ENCODE results near the gene ZNF112.
A peak's percentile ranks its signal among the peaks of the same experiment; 100 is the strongest.
"Not testable (repeated sequence)": the region's sequence is repeated elsewhere in the genome, so short reads cannot be mapped to it uniquely, and the experiment has no call there.

Gene ZNF112

DNA sequence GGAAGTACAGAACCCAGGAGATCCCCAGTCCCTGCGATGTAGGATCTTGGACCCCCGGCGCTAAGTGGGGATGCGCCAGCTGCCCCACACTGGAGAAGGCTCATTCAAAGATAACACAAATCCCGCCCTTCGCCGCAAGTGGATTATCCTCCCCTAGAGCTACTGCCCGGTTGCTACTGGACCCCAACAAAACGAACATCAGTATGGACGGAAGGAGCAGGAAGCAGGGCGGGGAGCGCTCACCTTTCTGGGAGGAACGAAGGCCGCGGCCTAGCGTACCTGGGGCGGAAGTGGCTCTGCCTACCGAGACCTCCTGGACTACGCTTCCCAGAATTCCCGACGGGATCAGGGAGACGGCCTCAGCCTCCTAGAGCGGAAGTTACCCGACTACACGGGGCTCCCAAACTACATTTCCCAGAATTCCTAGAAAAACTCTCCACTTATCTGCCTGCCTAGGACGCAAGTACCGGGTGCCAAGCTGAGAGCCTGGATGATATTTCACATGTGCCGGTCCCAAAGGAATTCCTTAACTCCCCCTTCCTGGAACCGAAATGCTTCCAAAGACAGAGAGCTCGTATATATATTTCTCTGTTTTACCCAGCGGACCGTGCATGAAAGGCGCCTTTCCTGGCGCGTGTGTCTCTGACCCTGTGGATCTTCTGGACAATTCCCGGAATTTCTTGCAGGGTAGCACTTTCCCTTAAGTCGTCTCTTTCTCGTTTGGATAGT, at the start of gene ZNF112:
Gene ZNF112 (minus strand): TSS at position 298 of the 729 bp plus-strand sequence. CDS start 16,141 bp downstream, outside the sequence.
- DNase-seq (ENCODE audit: low read depth): no peak

GRCh38 chr19:44401139-44402115, 44.9 kb upstream of the ZNF112 start, which contains the start of gene ZNF285:
ZNF285 (minus strand) TSS chr19:44401608; CDS start chr19:44397213, 4,395 bp downstream.
- peak; percentile 54 for DNase-seq (ENCODE audit: low read depth)

GRCh38 chr19:44389268-44389667, 32.8 kb upstream of the ZNF112 start:
- not testable (repeated sequence) for DNase-seq (ENCODE audit: low read depth)

- DNase-seq (ENCODE audit: low read depth): no peak
Measured at GRCh38 chr19:44374789-44375188, 18.3 kb upstream of the ZNF112 start.

DNA sequence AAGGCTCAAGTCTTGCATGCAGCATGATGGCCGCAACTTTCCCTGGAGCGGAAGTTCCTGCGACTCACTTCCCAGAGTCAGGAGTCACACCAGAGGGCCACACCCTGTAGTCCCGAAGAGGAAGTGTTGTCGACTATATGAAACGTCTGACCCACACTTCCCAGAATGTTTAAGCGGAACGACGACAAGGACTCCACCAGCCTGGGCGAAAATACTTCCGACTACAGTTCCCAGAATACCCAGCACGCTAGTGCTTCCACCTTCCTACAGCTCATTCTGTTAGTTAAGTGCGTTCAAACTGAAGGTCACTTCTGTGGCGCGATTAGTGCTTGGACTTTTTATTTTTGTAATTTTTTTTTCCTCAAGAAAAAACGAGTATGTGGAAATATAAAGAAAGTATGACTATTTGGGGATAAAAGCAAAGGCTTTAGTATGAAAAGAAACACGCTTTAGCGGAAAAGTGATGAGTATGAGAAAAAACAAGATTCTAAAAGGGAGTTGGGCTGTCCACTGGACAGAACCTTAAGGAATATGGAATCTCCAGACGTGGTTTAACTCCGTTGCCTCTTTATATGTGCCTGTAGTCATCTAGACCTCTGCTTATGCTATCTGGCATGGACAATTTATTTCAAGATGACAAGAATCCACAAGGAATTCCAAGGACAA, 15.5 kb upstream of the ZNF112 start:
- DNase-seq (ENCODE audit: low read depth): no peak

GRCh38 chr19:44367024-44367423, 10.5 kb upstream of the ZNF112 start:
- DNase-seq (ENCODE audit: low read depth): no peak

- DNase-seq (ENCODE audit: low read depth): no peak
Measured at GRCh38 chr19:44346556-44346955, 9.9 kb downstream of the ZNF112 start.

- no peak for DNase-seq (ENCODE audit: low read depth)
Measured at GRCh38 chr19:44345959-44346358, 10.5 kb downstream of the ZNF112 start.

DNA sequence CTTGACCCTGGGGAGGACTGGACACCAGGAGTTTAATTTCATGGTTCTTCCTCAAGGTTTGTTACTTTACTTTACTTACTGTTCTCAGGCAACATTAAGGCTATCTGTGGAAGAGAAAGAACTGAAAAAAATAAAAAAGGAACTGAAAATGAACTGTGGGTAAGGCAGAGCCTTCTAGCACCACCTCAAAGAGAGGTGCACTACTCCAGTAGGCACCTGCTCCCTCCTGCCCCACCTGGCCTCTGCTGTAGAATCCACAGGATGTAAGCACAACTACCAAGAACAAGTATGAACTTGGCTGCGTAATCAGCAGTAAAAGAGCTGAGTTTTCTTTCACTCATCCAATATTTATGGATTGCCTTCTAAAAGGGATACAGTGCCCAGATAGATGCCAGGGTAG, 12.2 kb downstream of the ZNF112 start:
- DNase-seq (ENCODE audit: low read depth): no peak

GRCh38 chr19:44341794-44342193, 14.7 kb downstream of the ZNF112 start:
- no peak for DNase-seq (ENCODE audit: low read depth)

DNA sequence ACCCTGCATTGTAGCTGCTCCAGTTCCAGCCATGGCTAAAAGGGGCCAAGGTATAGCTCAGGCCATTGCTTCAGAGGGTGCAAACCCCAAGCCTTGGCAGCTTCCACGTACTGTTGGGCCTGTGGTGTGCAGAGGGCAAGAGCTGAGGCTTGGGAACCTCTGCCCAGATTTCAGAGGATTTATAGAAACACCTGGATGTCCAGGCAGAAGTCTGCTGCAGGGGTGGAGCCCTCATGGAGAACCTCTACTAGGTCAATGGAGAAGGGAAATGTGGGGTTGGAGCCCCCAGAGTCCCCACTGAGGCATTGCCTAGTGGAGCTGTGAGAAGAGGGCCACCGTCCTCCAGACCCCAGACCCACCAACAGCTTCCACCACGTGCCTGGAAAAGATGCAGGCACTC, 21.8 kb downstream of the ZNF112 start:
- DNase-seq (ENCODE audit: low read depth): not testable (repeated sequence)

DNA sequence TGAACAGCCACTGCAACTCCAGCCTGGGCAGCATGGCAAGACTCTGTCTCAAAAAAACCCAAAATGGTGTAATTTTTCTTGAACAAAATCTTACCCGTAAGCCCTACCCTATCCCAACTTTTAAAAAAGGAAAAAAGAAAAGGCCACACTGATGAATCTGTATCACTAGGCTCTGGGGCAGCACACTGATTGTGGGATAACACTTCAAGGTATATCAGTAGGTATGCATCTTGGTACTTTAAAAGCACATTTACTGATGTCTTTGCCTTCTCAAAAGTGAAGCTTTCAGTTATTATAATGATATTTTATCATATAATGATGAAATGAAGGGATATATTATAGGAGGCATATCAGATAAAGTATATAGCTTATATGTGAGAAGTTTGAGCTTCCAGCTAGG, 24.3 kb downstream of the ZNF112 start:
- DNase-seq (ENCODE audit: low read depth): no peak

GRCh38 chr19:44315883-44316282, 40.6 kb downstream of the ZNF112 start:
- no peak for DNase-seq (ENCODE audit: low read depth)

GRCh38 chr19:44313231-44313630, 43.2 kb downstream of the ZNF112 start:
- DNase-seq (ENCODE audit: low read depth): no peak

DNA sequence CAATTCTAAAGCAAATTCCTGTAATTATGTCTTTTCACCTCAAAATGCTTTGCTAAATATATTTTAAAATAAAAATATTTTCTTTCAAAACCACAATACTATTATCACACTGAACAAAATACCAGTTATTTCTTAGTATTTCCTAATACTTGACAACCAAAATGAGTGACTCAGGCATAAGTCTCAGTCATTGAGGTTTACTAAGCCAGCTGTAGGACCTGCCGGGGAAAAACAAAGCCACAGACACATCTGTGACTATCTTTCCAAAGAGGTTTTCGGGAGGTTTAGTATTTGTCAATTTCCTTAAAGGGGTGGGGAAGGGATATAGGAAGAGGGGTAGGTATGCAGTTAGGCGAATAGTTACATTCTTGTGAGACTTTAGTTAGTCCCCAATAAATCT, 48.5 kb downstream of the ZNF112 start:
- DNase-seq (ENCODE audit: low read depth): no peak

GRCh38 chr19:44306283-44306682, 50.2 kb downstream of the ZNF112 start:
- no peak for DNase-seq (ENCODE audit: low read depth)

- DNase-seq (ENCODE audit: low read depth): no peak
Measured at GRCh38 chr19:44305457-44305856, 51.0 kb downstream of the ZNF112 start.

DNA sequence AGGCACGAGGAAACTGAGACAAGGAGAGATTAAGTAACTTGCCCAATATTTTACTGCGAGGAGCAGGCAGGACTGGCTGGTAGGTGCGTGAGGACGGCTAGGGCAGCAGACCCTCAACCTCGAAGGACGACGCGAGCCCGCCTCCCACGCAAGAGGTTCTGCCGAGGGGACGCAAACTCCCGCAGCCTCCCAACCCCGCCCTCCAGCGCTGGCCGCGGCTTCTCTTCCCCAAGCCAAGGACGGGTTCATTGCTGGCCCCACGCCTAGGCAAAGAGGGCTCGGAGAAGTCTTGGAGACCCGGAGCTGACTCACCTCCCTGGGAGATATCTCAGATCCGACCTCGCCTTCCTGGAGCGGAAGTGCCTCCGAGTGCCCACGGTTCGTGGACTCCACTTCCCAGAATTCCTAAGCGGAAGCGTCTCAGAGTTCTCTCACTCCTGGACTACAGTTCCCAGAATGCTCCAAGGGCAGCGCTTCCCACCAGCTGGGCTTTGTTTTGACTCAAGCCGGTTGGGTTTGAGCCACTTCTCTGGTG, 51.8 kb downstream of the ZNF112 start, which contains the start of gene ZNF235:
Gene ZNF235 (minus strand): TSS at position 367 of the 535 bp plus-strand sequence. CDS start 1,621 bp downstream, outside the sequence.
- peak; percentile 58 for DNase-seq (ENCODE audit: low read depth)

GRCh38 chr19:44303976-44304568, 52.4 kb downstream of the ZNF112 start:
- DNase-seq (ENCODE audit: low read depth): no peak

- no peak for DNase-seq (ENCODE audit: low read depth)
Measured at GRCh38 chr19:44303320-44303719, 53.2 kb downstream of the ZNF112 start.

GRCh38 chr19:44284968-44285367, 71.5 kb downstream of the ZNF112 start:
- DNase-seq (ENCODE audit: low read depth): no peak
